GM21360 (cell line): ENCODE data around the gene STAB2.

Experiments
- ATAC-seq: cut with Tn5 transposase; IDR thresholded peaks from one replicate; pipeline ENCODE4 v1.9.1; 2021; ENCODE audit warnings: mild to moderate bottlenecking, moderate library complexity; ENCODE audit not compliant: unreplicated experiment

The STAB2 gene

GRCh38 chr12:103586132-103586531 lies 941 bp upstream of the STAB2 start:
- no peak for ATAC-seq

- no peak for ATAC-seq
These were observed 1.6 kb downstream of the STAB2 start for GRCh38 chr12:103588680-103589079.

- ATAC-seq: no peak
These were observed 2.4 kb downstream of the STAB2 start for GRCh38 chr12:103589517-103589916.

- no peak for ATAC-seq
These were observed 3.2 kb downstream of the STAB2 start for GRCh38 chr12:103590271-103590670.

GRCh38 chr12:103596981-103597380 lies 9.9 kb downstream of the STAB2 start:
- no peak for ATAC-seq

GRCh38 chr12:103599274-103599673 lies 12.2 kb downstream of the STAB2 start:
- no peak for ATAC-seq

- no peak for ATAC-seq
These were observed 14.1 kb downstream of the STAB2 start for GRCh38 chr12:103600967-103601728.

GRCh38 chr12:103620395-103620794 lies 33.3 kb downstream of the STAB2 start:
- ATAC-seq: no peak

- no peak for ATAC-seq
These were observed 36.6 kb downstream of the STAB2 start for GRCh38 chr12:103623716-103624115.

GRCh38 chr12:103626498-103626897 lies 39.4 kb downstream of the STAB2 start:
- no peak for ATAC-seq

- no peak for ATAC-seq
These were observed 40.2 kb downstream of the STAB2 start for GRCh38 chr12:103627189-103627855.

GRCh38 chr12:103632554-103633216 lies 45.6 kb downstream of the STAB2 start:
- ATAC-seq: peak; percentile 81

- no peak for ATAC-seq
These were observed 47.7 kb downstream of the STAB2 start for GRCh38 chr12:103634732-103635131.

- no peak for ATAC-seq
These were observed 48.3 kb downstream of the STAB2 start for GRCh38 chr12:103635419-103635818.

- ATAC-seq: no peak
These were observed 49.9 kb downstream of the STAB2 start for GRCh38 chr12:103637021-103637420.

GRCh38 chr12:103637429-103637828 lies 50.4 kb downstream of the STAB2 start:
- ATAC-seq: no peak

GRCh38 chr12:103639983-103640382 lies 52.9 kb downstream of the STAB2 start:
- ATAC-seq: no peak

- ATAC-seq: no peak
These were observed 53.3 kb downstream of the STAB2 start for GRCh38 chr12:103640410-103640809.

- ATAC-seq: no peak
These were observed 53.8 kb downstream of the STAB2 start for GRCh38 chr12:103640831-103641230.

- no peak for ATAC-seq
These were observed 55.3 kb downstream of the STAB2 start for GRCh38 chr12:103642240-103642864.

- ATAC-seq: no peak
These were observed 58.1 kb downstream of the STAB2 start for GRCh38 chr12:103645202-103645601.
